ENCODE data around the gene CDA.
A peak's percentile ranks its signal among the peaks of the same experiment; 100 is the strongest.

The CDA gene

GRCh38 chr1:20654104-20654690 lies 65.3 kb downstream of the CDA start:
- DNase-seq: no peak

- no peak for DNase-seq
Observed at GRCh38 chr1:20657024-20657423, 68.1 kb downstream of the CDA start.

- DNase-seq: no peak
Observed at GRCh38 chr1:20658166-20658915, 69.4 kb downstream of the CDA start.

- DNase-seq: no peak
Observed at GRCh38 chr1:20660363-20660762, 71.5 kb downstream of the CDA start.

GRCh38 chr1:20660847-20661206 lies 71.9 kb downstream of the CDA start:
- peak; percentile 7 for DNase-seq

GRCh38 chr1:20661207-20662109 lies 72.6 kb downstream of the CDA start, which contains the start of gene DDOST:
DDOST (minus strand) TSS chr1:20661369; CDS start chr1:20661350, 19 bp downstream.
- DNase-seq: peak; percentile 87

- DNase-seq: no peak
Observed at GRCh38 chr1:20662110-20662475, 73.2 kb downstream of the CDA start.

- no peak for DNase-seq
Observed at GRCh38 chr1:20663365-20663764, 74.5 kb downstream of the CDA start.

GRCh38 chr1:20663969-20664715 lies 75.2 kb downstream of the CDA start:
- DNase-seq: no peak

GRCh38 chr1:20665726-20666125 lies 76.8 kb downstream of the CDA start:
- no peak for DNase-seq

- no peak for DNase-seq
Observed at GRCh38 chr1:20666146-20666545, 77.2 kb downstream of the CDA start.

- no peak for DNase-seq
Observed at GRCh38 chr1:20666804-20667203, 77.9 kb downstream of the CDA start.
